Measurements from ENCODE around the gene NGEF.

Gene NGEF

GRCh38 chr2:233041722-233042323 lies 28.8 kb upstream of the NGEF start:
- no peak for DNase-seq

GRCh38 chr2:233040571-233040970 lies 27.5 kb upstream of the NGEF start:
- DNase-seq, result no peak

GRCh38 chr2:233039846-233040530 lies 26.9 kb upstream of the NGEF start:
- DNase-seq, result no peak

GRCh38 chr2:233039212-233039845 lies 26.3 kb upstream of the NGEF start:
- no peak for DNase-seq

- no peak for DNase-seq
Observed at GRCh38 chr2:233037078-233037477, 24.0 kb upstream of the NGEF start.

- no peak for DNase-seq
Observed at GRCh38 chr2:233036162-233036838, 23.2 kb upstream of the NGEF start.

GRCh38 chr2:233035426-233036161 lies 22.5 kb upstream of the NGEF start:
- no peak for DNase-seq

- DNase-seq, result no peak
Observed at GRCh38 chr2:233034091-233034882, 21.2 kb upstream of the NGEF start.

GRCh38 chr2:233033672-233034071 lies 20.6 kb upstream of the NGEF start:
- no peak for DNase-seq

- DNase-seq, result no peak
Observed at GRCh38 chr2:233032551-233033320, 19.7 kb upstream of the NGEF start, which contains the start of gene NEU2. Gene NEU2 (plus strand): TSS chr2:233032672. CDS start chr2:233032672, 0 bp downstream.

- no peak for DNase-seq
Observed at GRCh38 chr2:233031556-233032500, 18.8 kb upstream of the NGEF start.

- no peak for DNase-seq
Observed at GRCh38 chr2:233029321-233029720, 16.3 kb upstream of the NGEF start.

GRCh38 chr2:233026198-233026813 lies 13.2 kb upstream of the NGEF start:
- DNase-seq, result no peak

- DNase-seq, result no peak
Observed at GRCh38 chr2:233025706-233026105, 12.7 kb upstream of the NGEF start.

- DNase-seq, result no peak
Observed at GRCh38 chr2:233023761-233024410, 10.8 kb upstream of the NGEF start.

GRCh38 chr2:233023007-233023760 lies 10.1 kb upstream of the NGEF start:
- no peak for DNase-seq

- no peak for DNase-seq
Observed at GRCh38 chr2:233022561-233022960, 9.5 kb upstream of the NGEF start.

- no peak for DNase-seq
Observed at GRCh38 chr2:233021771-233022170, 8.7 kb upstream of the NGEF start.
